ENCODE data around the gene FBXL16. TPM values are rescaled to one million over a fixed set of nuclear protein-coding genes. Genes with fewer than 3 reads are reported as not detected.

FBXL16 gene
- total RNA-seq, 2 donors from 2014 or later, result 0.26 TPM; not detected in 1

DNA sequence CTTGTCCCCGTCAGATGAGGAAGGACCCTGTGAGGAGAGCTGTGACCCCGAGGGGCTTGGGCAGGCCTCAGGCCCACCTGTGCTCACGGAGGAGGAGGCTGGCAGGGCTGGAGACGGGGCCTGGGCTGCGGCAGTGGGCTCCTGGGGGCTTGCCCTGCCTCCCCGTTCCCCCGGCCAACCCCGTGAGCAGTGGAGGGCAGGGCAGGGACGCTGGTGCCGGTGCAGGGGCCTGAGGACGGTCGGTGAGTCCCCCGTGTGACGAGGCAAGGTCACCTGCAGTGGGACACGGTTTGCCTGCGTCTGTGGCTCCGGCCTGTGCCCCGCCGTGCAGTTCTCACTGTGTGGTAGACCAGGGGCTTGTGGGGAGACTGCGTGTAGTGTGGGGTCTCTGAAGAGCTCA, 46.0 kb downstream of the FBXL16 start:
- no peak overlapping the region for H3K4me3 Mint-ChIP-seq
- no peaks in the 10 kb centered on the region for H3K36me3 Mint-ChIP-seq
- no peaks in the 10 kb centered on the region for H3K9me3 Mint-ChIP-seq
- H3K4me1 Mint-ChIP-seq (ENCODE audit: low read depth in 2 of 2), result peaks cover 6 to 8% of the 10 kb centered on the region in 2 donors
- no peak overlapping the region for H3K27ac Mint-ChIP-seq
- no peaks in the 10 kb centered on the region for H3K27me3 Mint-ChIP-seq
- ATAC-seq (no peak), DNase-seq (ENCODE audit: low spot score) (no peak)

DNA sequence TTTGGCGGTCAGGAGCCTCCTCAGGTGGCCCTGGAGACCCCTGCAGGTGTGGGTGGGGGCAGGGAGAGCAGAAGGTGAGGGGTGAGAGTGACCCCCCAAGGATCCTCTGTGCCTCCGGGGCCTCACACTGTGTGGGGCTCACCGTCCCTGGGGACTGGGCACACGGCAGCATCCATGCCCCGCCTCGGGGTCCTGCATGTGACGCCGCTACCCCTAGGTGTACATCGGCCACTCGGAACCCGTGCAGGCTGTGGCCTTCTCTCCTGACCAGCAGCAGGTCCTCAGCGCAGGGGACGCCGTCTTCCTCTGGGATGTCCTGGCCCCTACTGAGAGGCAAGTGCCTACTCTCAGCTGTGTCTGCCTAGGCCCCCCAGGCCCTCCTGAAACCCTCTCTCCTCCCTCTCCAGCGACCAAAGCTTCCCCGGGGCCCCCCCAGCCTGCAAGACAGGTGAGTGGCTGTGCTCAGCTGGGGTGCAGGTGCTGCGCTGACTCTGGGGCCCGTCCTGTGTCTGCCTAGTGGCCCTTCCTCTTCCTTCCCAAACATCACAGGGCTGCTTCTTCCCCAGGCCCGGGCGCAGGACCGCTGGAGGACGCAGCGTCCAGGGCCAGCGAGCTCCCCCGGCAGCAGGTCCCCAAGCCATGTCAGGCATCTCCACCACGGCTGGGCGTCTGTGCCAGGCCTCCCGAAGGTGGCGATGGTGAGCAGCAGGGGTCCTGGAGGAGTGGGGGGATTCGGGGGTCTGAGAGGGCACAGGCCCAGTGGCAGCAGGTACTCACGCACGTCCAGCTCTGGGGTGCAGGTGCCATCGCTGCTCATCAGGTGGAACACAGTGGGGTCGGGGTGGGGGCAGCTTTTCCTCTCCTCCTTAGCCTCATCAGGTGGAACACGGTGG, 46.7 kb downstream of the FBXL16 start:
- no peak for ATAC-seq
- H3K4me1 Mint-ChIP-seq (ENCODE audit: low read depth in 2 of 2), result peaks cover 6 to 8% of the 10 kb centered on the region in 2 donors
- H3K9me3 Mint-ChIP-seq, result no peaks in the 10 kb centered on the region
- H3K27ac Mint-ChIP-seq, result no peak overlapping the region
- H3K4me3 Mint-ChIP-seq, result no peak overlapping the region
- no peak for DNase-seq (ENCODE audit: low spot score)
- no peaks in the 10 kb centered on the region for H3K27me3 Mint-ChIP-seq
- H3K36me3 Mint-ChIP-seq, result no peaks in the 10 kb centered on the region

- H3K9me3 Mint-ChIP-seq, result no peaks in the 10 kb centered on the region
These were observed 48.1 kb downstream of the FBXL16 start for GRCh38 chr16:657487-657886.

DNA sequence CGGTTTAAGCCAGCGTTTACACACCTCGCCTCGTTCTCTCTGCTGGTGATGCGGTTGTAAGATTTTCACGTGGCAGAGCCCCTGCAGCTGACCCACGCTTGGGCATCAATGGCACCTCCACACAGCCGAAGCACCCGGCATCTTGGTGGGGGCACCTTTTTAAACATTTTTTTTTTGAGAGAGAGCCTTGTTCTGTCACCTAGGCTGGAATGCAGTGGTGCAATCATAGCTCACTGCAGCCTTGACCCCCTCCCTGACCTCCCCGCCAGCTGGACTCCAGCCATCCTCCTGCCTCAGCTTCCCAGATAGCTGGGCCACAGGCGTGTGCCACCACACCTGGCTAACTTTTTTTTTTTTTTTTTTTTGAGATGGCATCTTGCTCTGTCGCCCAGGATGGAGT, 51.6 kb downstream of the FBXL16 start:
- DNase-seq (ENCODE audit: low spot score) (no peak), ATAC-seq (no peak)
- H3K4me1 Mint-ChIP-seq (ENCODE audit: low read depth in 2 of 2), result peaks cover 0 to 2% of the 10 kb centered on the region in 2 donors
- H3K4me3 Mint-ChIP-seq, result no peak overlapping the region
- H3K9me3 Mint-ChIP-seq, result no peaks in the 10 kb centered on the region
- no peaks in the 10 kb centered on the region for H3K27me3 Mint-ChIP-seq
- no peak overlapping the region for H3K27ac Mint-ChIP-seq
- H3K36me3 Mint-ChIP-seq, result no peaks in the 10 kb centered on the region

More at GRCh38 chr16:657487-657886, 48.1 kb downstream of the FBXL16 start:
- DNase-seq (ENCODE audit: low spot score), result no peak
- Mint-ChIP-seq H3K27ac (no peak overlapping the region), H3K4me1 (ENCODE audit: low read depth in 2 of 2) (peaks cover 6 to 8% of the 10 kb centered on the region in 2 donors), H3K4me3 (no peak overlapping the region), H3K27me3 (no peaks in the 10 kb centered on the region), H3K36me3 (no peaks in the 10 kb centered on the region)
- no peak for ATAC-seq

GRCh38 chr16:652454-653305, 52.9 kb downstream of the FBXL16 start:
- Mint-ChIP-seq H3K4me1 (ENCODE audit: low read depth in 2 of 2) (peaks cover 0 to 2% of the 10 kb centered on the region in 2 donors), H3K27me3 (no peaks in the 10 kb centered on the region), H3K27ac (no peak overlapping the region), H3K36me3 (no peaks in the 10 kb centered on the region), H3K4me3 (no peak overlapping the region), H3K9me3 (no peaks in the 10 kb centered on the region)
- no peak for DNase-seq (ENCODE audit: low spot score)
- no peak for ATAC-seq

DNA sequence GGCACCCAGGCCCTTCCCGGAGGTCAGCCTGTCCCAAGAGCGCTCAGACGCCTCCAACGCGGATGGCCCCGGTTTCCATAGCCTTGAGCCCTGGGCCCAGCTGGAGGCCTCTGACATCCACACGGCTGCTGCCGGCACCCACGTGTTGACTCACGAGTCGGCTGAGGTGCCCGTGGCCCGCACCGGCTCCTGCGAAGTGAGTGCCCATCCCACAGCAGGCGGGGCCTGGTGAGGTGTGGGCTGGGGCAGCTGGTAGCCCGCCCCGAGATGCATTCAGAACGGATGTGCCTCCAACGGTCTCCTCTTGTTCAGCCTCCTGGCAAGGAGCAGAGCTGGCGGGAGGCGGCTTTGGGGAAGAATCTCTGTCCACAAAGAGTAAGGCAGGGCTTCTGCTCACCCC, 53.8 kb downstream of the FBXL16 start:
- H3K4me1 Mint-ChIP-seq (ENCODE audit: low read depth in 2 of 2), result peaks cover 0 to 2% of the 10 kb centered on the region in 2 donors
- H3K36me3 Mint-ChIP-seq, result no peaks in the 10 kb centered on the region
- H3K27me3 Mint-ChIP-seq, result no peaks in the 10 kb centered on the region
- H3K9me3 Mint-ChIP-seq, result no peaks in the 10 kb centered on the region
- ATAC-seq (no peak), DNase-seq (ENCODE audit: low spot score) (no peak)
- H3K4me3 Mint-ChIP-seq, result no peak overlapping the region
- no peak overlapping the region for H3K27ac Mint-ChIP-seq

GRCh38 chr16:649631-650030, 56.0 kb downstream of the FBXL16 start:
- Mint-ChIP-seq H3K36me3 (no peaks in the 10 kb centered on the region), H3K27ac (no peak overlapping the region), H3K4me3 (peak overlapping the region; percentile 60), H3K27me3 (no peaks in the 10 kb centered on the region), H3K4me1 (ENCODE audit: low read depth in 2 of 2) (peaks cover 2 to 5% of the 10 kb centered on the region in 2 donors), H3K9me3 (no peaks in the 10 kb centered on the region)
- ATAC-seq (peak; percentile 25 to 52), DNase-seq (ENCODE audit: low spot score) (no peak)

GRCh38 chr16:648781-649589, 56.6 kb downstream of the FBXL16 start, which contains the start of gene WDR90:
WDR90 (plus strand) TSS chr16:649365; CDS start chr16:649417, 52 bp downstream.
- H3K27ac Mint-ChIP-seq, result peak within 1 kb of the TSS; percentile 28 to 61
- H3K4me1 Mint-ChIP-seq (ENCODE audit: low read depth in 2 of 2), result peaks cover 5% of the 10 kb centered on the region in 2 donors
- H3K27me3 Mint-ChIP-seq, result no peaks in the 10 kb centered on the region
- H3K9me3 Mint-ChIP-seq, result no peaks in the 10 kb centered on the region
- peak; percentile 95 for DNase-seq (ENCODE audit: low spot score)
- no peaks in the 10 kb centered on the region for H3K36me3 Mint-ChIP-seq
- ATAC-seq, result peak; percentile 93 to 96
- peak within 1 kb of the TSS; percentile 67 for H3K4me3 Mint-ChIP-seq

GRCh38 chr16:648071-648780, 57.4 kb downstream of the FBXL16 start:
- no peaks in the 10 kb centered on the region for H3K36me3 Mint-ChIP-seq
- no peaks in the 10 kb centered on the region for H3K27me3 Mint-ChIP-seq
- DNase-seq (ENCODE audit: low spot score), result no peak
- no peaks in the 10 kb centered on the region for H3K9me3 Mint-ChIP-seq
- no peak for ATAC-seq
- H3K27ac Mint-ChIP-seq, result peak overlapping the region in 1 of 2 donors; percentile 61
- peak overlapping the region; percentile 67 for H3K4me3 Mint-ChIP-seq
- peaks cover 5% of the 10 kb centered on the region in 2 donors for H3K4me1 Mint-ChIP-seq (ENCODE audit: low read depth in 2 of 2)

DNA sequence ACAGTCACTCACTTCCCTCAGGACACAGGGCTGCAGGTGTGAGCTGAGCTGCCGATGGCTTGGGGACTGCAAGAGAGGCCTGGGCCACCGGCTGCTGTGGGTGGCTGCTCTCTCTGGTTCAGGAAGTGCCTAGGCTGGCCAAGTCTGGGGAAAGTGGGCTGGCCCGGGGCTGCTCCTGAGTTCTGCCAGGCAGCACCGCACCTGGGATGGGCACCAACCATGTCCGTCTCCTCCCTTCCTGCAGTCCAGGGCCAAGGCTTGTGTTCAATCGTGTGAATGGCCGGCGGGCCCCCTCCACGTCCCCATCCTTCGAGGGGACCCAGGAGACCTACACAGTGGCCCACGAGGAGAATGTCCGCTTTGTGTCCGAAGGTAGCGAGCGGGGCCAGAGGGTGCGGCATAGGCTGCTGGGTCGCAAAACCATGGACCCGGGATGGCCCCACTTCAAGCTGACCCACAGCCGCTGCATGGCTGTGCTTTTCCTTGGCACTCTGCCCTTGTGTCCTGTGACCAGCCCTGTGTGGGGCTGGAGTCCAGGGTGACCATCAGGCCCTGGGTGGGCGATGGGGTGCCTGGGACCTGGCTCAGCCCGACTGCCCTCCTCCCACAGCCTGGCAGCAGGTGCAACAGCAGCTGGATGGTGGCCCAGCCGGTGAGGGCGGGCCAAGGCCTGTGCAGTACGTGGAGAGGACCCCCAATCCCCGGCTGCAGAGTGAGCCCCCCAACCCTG, 58.3 kb downstream of the FBXL16 start:
- Mint-ChIP-seq H3K4me1 (ENCODE audit: low read depth in 2 of 2) (peaks cover 5% of the 10 kb centered on the region in 2 donors), H3K4me3 (no peak overlapping the region), H3K27ac (no peak overlapping the region), H3K36me3 (no peaks in the 10 kb centered on the region), H3K9me3 (no peaks in the 10 kb centered on the region), H3K27me3 (no peaks in the 10 kb centered on the region)
- DNase-seq (ENCODE audit: low spot score) (no peak), ATAC-seq (no peak)

- DNase-seq (ENCODE audit: low spot score), result no peak
- Mint-ChIP-seq H3K9me3 (no peaks in the 10 kb centered on the region), H3K36me3 (no peaks in the 10 kb centered on the region), H3K4me3 (no peak overlapping the region), H3K4me1 (ENCODE audit: low read depth in 2 of 2) (peaks cover 5% of the 10 kb centered on the region in 2 donors), H3K27ac (no peak overlapping the region), H3K27me3 (no peaks in the 10 kb centered on the region)
- no peak for ATAC-seq
These were observed 58.9 kb downstream of the FBXL16 start for GRCh38 chr16:646679-647172.

Data from natural killer cell treated with Interleukin-12 subunit alpha and Interleukin-12 subunit beta and Interleukin-15 and Interleukin-18, amount 100 ng/mL, for 72 hours (primary cell).